DMS153 treated with DMSO at 0.1 percent for 48 hours (cell line): ENCODE measurements around the gene BTBD16.
A peak's percentile ranks its signal among the peaks of the same experiment; 100 is the strongest.

ENCODE experiments used
- DNase-seq: peaks from one replicate; lab custom pipeline; 2025; ENCODE audit not compliant: unreplicated experiment; lab: John Stamatoyannopoulos, UW

The BTBD16 gene

DNA sequence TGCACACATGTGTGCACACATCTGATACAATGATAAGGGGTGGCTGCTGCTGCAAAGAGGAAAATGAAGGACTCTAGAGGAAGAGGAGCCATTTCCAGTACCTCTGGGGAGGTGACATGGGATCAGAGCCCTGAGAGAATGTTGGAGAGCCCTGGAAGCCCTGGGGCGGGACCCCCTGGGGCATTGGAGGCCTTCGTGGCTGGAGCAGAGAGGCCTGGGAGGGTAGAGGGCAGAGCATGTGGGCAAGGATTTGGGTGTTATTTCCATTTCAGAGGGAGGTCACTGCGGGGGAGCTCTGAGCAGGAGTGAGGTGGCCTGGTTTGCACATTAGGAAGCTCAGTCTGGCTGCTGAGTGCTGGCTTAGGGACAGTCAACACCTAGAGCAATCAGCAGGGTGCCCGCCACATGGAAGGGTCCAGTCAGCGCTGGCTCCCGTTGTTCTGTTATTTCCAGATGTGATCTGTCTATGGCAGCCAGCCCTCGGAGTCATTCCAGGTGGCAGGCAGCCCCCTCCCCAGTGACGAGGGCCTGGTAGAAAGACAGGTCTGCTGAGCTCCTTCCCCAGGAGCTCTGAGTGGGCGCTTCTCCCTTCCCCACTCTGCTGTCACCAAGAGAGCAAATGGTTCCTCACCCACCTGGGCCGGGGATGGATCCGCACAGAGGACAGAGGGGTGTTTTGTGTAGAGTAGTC lies 24.1 kb upstream of the BTBD16 start:
- DNase-seq: no peak

DNA sequence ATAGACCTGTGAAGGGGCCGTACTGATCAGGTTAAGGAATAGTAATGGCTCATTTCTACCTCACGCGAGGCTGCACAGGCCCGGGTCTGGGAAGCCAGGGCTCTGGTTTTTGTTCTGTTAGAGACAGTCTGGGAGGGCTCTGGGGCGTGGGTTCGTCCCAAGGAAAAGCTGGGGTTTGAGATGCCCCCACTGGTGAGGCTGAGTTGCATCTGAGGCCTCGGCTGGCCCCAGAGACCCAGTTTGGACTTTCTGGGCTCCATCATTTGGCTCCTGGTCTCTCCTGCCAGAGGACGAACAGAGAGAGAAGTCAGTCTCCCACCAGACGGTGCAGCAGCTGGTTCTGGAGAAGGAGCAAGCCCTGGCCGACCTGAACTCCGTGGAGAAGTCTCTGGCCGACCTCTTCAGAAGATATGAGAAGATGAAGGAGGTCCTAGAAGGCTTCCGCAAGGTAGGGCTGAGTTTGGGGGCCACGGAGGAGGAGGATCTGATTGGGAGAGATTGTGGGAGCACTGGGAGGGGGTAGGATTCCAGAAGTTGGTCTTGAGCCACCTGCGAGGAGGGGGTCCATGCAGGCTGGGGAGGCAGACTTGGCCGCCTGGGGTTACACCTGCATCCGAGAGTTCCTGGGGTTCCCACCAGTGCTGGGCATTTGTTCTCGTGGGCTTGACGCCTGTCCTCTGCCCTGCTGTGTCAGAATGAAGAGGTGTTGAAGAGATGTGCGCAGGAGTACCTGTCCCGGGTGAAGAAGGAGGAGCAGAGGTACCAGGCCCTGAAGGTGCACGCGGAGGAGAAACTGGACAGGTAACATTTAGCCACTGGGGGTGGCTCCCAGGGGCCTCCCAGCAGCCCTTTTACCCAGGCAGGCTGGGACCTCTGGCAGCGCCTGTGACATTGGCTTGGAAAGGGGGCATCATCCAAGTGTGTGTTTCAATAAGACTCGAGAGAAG lies 22.5 kb upstream of the BTBD16 start:
- DNase-seq: no peak

DNA sequence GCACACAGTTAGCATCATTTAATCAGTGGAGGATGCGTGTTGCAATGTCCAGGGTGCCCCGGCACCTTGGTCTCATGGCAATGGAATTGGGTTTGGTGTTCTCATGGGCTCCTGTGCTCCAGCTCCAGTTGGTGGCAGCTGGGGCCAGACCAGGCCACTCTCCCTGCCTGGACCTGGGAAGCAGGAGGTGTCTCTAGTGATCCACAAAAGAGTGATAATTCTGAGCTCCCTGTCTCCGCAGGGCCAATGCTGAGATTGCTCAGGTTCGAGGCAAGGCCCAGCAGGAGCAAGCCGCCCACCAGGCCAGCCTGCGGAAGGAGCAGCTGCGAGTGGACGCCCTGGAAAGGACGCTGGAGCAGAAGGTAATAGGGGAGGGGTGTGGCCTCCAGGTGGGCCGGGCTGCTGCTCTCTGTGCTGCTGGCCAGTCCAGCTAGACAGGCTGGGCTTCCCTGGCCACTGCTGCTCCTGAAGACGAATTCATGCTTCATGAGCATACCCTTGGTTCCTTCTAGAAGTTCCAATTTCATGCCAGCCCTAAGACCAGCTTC lies 21.7 kb upstream of the BTBD16 start:
- DNase-seq: no peak

DNA sequence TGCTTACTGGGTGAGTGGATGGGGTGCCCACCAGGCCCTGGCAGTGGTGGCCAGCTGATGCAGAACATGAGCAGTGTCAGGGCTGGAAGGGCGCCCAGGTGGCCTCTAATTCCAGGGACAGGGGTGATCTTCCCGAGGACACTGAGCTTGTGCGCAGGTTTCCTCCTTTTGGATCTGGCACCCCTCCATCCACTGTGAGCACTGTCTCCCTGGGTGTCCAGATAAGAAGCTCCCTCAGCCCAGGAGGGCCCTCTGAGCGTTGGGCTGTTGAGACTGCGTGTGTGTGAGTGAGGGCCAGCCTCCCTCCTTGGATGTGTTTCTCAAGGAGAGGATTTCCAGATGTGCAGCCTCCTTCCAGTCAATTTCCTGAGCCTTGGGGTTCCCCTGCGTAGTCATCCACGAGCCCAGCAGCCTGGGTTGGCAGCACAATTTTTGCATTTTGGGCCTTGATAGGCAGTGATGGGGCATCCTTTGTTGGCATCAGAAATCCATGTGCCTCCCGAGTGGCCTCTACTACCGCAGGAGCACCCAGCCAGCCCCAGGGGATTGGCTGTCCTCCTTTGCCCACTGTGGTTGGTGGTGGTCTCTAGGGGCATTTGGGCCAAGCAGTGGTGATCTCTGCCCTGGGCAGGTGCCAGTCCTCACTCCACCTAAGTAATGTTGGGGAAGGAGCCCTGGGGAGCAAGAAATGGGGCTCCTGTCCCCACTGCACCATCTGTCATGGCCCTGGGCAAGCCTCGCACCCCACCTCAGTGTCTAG lies 20.9 kb upstream of the BTBD16 start:
- no peak for DNase-seq

DNA sequence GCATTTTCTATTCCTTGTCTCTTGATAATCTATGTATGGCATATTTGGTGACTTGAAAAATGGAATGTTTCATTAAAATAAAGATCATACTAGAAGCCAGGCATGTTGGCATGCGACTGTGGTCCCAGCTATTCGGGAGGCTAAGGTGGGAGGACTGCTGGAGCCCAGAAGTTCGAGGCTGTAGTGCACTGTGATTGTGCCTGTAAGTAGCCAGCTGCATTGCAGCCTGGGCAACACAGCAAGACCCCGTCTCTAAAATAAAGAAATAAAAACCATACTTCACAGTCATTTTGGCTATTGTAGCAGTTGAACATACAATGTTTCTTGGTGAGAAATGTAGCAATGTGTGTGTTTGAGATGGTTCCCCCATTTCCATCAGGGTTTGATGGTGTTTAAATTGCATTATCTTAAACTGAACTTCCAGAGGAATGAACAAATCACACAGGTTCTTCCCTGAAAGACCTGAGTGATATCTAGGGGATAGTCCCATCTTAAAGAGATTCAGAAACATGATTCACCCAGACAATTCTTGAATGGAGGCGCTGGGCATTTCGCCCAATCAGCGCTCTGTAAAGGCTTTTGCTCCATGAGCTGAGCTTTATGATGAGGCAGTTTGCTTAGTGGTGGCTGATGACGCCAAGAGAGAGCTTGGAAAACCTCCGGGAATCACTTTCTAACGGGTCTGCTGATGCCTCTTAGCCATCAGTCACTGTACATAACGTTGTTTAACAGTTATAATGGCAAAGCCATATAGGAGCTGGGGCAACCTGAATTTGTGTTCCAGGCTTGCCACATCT lies 19.4 kb upstream of the BTBD16 start:
- DNase-seq: no peak

DNA sequence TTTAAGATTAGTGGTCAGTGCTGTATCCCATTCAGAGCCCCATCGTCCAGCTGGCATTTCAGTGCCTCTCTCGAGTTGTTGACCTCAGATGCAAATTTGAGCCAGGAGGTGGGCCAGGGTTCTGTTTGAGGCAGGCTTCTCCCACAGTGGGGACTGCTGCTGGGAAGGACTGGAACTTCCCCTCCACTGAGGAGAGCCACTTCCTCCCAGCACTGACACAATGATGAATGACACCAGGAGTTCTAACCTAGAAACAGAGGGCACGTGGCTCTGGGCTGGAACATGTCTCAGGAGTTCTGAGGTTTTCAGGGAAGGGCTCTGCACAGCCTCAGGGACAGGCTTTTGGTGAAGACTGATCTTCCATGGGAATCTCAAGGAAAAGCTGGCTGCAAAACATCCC lies 18.3 kb upstream of the BTBD16 start:
- no peak for DNase-seq

DNA sequence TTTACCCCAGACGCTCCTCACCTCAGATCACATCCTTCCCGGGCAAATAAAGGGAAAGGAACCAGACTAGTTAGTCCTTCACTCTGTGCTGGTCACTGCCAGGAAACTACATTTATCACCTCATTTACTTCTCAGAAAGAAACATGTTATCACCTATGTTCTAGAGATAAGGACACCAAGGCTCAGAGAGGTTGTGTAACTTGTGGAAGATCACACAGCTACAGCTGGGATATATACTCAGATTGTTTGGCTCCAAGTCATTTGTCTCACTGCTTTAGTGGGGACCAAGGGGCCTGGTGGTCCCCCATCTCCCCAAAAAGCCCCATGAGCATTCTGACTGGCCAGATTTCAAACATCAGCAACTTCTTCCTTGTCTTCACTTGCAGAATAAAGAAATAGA lies 17.5 kb upstream of the BTBD16 start:
- DNase-seq: no peak

DNA sequence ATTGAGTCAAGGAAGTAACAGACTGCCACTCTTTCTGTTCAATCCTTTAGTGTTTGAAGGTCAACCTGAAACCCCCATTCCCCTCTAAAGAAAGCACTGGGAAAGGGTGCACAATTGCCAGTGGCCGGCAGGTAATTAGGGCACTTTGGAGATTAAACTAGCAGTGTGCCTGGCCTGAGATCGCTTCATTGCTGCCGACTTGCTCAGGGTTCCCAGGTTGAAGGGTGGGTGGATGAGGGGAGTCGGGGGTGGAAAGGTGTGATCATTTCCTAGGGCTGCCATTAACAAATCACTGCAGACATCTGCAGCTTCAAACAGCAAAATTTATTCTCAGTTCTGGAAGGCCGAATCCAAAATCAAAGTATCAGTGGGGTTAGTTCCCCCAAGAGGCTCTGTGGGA lies 16.3 kb upstream of the BTBD16 start:
- no peak for DNase-seq

DNA sequence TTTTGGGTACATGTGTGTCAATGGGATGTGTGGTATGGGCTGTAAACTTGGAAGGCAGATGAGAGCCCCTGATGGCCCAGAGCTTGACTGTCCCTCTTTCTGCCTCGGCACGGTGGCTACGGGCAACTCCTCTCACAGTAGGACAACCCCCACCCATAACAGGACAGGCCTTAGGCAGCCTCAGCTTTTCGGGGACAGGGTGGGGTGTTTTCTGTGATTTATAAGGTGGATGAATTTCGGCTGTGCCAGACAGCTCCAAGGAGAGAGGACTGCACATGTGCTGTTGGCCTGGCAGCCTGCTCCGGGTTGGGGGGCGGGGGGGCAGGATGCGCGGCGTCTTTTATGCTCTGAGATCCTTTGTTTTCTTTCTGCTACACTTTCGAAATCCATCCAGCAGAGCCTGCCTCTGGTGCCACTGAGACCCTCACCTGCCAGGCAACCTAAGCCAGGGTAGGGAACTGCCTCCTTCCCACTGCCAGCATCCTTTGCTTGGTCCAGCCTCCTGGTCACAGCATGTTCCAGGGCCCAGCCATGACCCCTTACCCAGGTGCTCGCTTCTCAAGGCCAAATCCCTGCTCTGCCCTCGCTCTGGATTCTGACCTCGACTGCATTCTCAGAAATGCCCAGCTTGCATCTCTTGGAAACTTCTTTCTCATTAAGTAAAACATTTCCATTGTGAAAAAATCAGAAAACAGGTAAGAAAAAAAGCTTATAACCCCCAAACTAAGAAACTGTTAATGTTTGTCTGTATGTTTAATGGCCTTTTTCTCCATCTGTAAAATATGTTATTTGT lies 15.4 kb upstream of the BTBD16 start:
- no peak for DNase-seq

DNA sequence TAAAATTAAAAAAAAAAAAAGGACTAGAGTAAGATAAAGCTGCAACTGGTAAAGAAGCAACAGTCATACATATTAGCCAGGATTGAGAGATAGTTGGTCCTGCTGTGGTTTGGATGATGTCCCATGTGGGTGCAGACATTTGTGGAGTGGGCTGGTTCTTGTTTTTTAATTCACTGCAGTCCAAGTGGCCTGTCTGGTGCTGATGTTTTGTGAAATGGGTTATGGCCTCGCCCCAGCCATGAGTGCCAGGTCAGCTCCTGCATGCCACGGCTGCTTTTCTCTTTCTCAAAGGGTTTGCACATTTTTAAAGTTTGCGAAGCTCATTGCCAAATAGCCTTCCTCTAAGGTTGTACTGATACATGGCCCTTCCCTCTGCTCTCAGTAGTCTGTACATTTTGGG lies 14.1 kb upstream of the BTBD16 start:
- no peak for DNase-seq

DNA sequence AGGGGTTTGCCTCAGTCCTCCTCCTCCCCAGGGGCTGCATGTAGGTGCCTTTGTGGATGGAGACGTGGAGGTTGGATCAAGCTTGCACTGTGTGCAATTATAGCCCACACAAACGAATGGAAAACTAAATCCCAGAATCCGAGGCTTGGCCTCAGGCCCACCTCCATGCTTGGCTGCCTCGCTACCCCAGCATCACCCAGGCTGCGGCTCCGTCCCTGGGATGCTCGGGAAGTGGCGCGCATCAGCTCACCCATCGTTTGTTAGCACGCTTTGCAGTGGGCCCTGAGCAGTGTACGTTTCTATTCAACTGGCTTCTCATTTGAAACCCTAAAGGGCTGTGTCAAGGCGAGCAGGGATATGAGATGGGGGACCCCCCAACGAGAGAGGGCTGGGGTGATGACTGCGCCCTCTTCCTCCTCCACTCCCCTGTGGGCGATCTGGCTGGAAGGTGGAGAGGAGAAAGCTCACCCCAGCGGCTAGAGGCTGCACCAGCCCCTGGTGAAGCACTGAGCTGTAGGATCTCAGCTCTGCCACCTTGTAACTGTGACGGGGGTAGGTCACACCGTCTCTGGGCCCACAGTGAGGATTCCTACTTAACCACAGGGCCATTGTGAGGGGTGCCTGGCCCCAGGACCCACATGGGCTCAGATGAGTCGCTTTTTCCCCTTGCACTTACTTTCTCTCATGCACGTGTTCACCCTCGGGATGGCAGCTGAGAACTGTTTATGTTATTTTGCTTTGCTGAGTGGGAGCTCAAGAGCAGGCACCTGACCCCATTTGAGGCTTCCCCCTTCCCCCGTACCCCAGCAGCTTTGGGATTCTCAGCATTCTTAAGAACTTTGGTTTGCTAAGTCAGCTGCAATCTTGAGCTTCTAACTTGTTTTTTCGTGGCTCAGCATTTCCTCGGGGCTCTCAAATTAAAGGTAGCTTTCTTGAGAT lies 12.7 kb upstream of the BTBD16 start:
- no peak for DNase-seq

DNA sequence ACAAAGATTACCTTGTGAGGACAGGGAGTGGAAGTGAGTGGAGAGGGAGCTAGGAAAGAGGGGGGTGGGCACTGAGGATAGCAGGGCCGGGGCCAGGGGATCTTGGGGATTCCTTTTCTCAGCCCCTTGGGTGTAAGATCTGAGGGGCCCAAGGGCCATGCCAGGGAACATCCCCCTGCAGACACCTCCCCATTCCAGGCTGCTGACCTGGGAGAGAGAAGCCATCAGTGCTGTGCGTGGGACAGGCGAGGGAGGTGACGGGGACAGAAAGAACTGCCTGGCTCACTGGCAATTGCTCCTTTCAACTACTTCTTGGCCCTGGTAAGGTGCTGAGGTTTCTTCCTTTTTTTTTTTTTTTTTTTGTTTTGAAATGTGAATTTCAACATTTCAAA lies 12.0 kb upstream of the BTBD16 start:
- DNase-seq: no peak

DNA sequence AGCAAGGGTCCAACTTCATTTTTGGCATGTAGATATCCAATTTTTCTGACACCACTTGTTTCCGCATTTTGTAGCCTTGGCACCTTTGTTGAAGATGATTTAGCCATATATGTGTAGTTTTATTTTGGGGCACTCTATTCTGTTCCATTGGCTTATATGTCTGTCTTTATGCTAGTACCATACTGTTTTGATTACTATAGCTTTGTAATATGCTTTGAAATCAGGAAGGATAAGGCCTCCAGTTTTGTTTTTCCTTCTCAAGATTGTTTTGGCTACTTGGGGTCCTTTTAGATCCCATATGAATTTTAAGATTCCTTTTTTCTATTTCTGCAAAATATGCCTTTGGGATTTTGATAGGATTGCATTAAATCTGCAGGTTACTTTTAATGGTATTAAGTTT lies 9.5 kb upstream of the BTBD16 start:
- no peak for DNase-seq

DNA sequence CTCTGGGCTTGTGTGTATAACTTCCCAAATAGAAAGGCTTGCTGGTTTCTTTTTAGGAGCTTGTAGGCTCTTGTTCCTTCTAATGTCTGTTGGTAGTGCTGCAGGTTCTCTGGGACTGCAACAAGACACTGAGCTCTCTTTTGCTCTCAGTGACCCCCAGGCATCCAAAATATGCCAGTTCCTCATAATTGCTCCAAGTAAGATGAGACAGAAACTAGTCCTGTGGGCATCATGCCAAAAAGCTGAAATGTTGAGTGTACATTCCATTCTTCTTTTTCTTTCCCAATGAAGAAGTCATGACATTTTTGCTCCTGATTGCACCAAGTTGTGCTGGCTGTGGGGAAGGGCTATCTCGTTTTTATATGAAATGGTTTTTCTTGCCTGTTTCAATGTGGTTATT lies 7.1 kb upstream of the BTBD16 start:
- no peak for DNase-seq

DNA sequence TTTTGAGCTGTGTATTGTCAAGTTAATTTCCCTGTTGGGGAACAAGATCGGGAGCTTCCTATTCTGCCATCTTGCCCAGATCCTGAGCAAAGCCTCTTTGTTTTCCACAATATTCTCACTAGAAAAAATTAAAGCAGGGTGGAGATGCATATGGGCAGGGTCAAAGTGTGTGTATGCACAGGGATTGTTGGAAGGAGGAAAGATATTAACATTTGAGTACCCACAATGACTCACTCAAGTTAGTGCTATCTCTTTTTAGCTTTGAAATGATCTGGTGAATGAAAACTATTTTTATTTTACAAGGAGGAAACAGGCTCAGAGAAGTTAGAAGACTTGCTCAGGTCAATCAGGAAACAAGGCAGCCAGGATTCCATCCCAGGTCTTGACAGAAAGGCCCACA lies 6.7 kb upstream of the BTBD16 start:
- DNase-seq: no peak

DNA sequence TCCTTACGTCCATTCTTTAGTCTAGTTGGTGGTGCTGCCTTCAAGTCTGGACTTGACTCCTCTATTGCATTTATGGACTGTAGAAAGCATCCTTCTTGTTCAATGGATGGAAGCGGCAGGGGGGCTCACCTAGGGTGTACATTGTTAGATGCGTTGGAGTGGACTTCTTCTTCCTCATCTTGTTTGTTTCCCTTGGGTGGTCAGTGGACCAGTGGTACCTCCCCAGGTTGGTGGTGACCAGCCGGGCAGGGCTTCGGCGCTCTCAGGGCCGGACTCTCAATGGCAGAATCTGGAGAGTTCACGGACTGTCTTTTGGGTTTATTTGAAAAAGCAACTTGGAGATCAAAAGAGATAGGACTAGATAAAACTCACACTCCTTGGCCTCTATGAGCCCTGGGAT lies 6.2 kb upstream of the BTBD16 start:
- no peak for DNase-seq

DNA sequence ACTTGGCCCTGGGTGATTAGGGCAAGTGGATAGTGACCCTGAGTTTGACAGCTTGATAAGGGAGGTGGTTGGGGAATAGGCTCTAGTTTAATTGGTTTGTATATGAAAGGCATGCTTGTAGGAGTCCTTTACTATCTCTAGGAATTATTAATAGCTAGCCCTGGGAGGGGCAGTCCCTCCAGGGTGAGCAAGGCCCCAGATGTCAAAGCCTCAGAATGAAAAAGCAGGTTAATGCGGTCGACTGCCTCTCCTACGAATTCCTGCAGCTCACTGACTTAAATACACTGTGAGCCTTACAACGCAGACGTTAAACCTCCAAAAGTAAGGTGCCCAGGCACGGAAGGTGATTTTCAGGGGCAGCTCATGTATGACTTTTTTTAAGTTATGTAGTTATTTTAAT lies 5.2 kb upstream of the BTBD16 start:
- DNase-seq: no peak

DNA sequence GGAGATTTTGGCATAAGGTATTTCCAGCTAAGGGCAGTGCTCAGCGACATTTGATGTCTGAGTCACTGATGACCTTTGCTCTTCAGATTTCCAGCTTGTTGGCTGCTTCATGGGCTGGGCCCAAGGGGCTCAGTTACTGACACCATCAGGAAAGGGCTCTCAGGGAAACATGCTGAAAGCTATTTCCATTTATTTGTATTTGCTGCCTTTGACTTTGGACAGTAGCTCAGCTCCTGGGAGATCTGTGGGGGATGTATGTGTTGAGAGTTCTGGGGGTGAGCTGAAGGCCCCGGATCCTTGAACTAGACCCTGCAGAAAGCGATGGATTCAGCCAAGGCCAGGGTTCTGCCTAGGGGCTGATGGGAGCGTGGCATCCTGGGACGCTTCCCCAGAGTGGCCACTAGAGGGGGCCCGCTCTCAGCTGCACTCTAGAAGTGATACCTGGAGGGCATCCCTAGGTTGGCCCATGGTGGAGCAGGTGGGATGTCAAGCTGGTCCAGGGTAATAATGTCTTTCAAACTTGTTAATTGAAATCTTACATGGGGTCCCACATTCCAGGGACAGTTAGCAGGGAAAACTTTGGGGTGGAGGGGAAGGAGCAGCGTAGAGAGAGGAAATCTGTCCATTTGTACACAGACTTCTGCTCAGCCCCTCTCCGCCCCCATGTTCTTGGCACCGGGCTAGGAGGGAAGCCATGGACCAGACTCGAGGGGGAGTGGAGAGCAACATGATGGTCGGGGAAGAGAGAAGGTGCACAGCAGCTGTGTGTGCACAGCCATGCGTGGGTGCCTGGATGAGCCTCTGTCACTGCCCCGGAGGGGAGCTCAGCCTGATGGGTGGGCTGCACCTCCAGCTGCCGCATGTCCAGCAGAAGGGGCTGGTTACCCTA lies 3.0 kb upstream of the BTBD16 start:
- peak; percentile 12 for DNase-seq
